Gastrocnemius medialis (tissue), 4 donors: Measurements from ENCODE around the gene B3GALT5. TPM values are rescaled to one million over a fixed set of nuclear protein-coding genes. Genes with fewer than 3 reads are reported as not detected.

Experiments
- ATAC-seq, 2 donors: fragments of 150-250 bp; one replicate each; pipeline ENCODE4 v1.9.1; 2016
- DNase-seq, 2 donors: peaks; one replicate each; pipeline ENCODE4 v3.0.0-alpha.2; 2019
- H3K27ac ChIP-seq, 4 donors: fragments of 200-600 bp; sonication (generic); 1 replicate in 1 of 4; 2 replicates in 3 of 4; pipeline ENCODE4 v1.5.1; 2016 to 2018; ENCODE audit warnings: mild to moderate bottlenecking in 2 of 4, moderate library complexity in 1 of 4
- H3K27me3 ChIP-seq, 3 donors: fragments of 200-600 bp; sonication (generic) in 2 of 3; 1 replicate in 1 of 3; 2 replicates in 2 of 3; pipeline versions ENCODE4 v1.5.1 to v1.6.0; 2016 to 2019; ENCODE audit warnings: mild to moderate bottlenecking in 1 of 3, moderate library complexity in 1 of 3
- H3K36me3 ChIP-seq, 2 donors: fragments of 200-600 bp; sonication (generic) in 1 of 2; one replicate each; pipeline ENCODE4 v1.5.1; 2017 to 2018
- H3K4me1 ChIP-seq, 2 donors: fragments of 200-600 bp; sonication (generic) in 1 of 2; one replicate each; pipeline ENCODE4 v1.5.1; 2016 to 2017; ENCODE audit warnings: mild to moderate bottlenecking in 2 of 2
- H3K4me3 ChIP-seq, 4 donors: fragments of 200-600 bp; sonication (generic) in 3 of 4; 1 replicate in 1 of 4; 2 replicates in 3 of 4; pipeline ENCODE4 v1.5.1; 2016 to 2019; ENCODE audit warnings: mild to moderate bottlenecking in 2 of 4
- H3K9me3 ChIP-seq, 3 donors: fragments of 200-600 bp; sonication (generic) in 2 of 3; 1 replicate in 1 of 3; 2 replicates in 2 of 3; pipeline ENCODE4 v1.5.1; 2016 to 2019
- POLR2A ChIP-seq, 2 donors: fragments of 450-650 bp; IDR thresholded peaks; one replicate each; pipeline ENCODE4 v1.6.1; 2017; ENCODE audit warnings: antibody characterized with exemption in 2 of 2, mild to moderate bottlenecking in 2 of 2, moderate library complexity in 2 of 2
- in situ Hi-C, 4 donors: fragments of 200-750 bp; cut with MboI; loops; one replicate each; pipeline versions ENCODE4 v1.15.0 to v1.8.0; 2017; ENCODE audit warnings: low sequenced_read_pairs in 4 of 4
- intact Hi-C: fragments of 100-400 bp; cut with DNase I; formaldehyde crosslinking; loops from one replicate; pipeline ENCODE4 v1.15.1; 2023; ENCODE audit warnings: low total_unique reads
- total RNA-seq, 4 donors: library from RNA; depleted of rRNA; stranded (reverse); fragments of >200 nt; gene quantifications; one replicate each; pipeline versions ENCODE4 v1.1.0 to v1.2.3, GENCODE V29; 2016
- TF ChIP-seq, protein P1 (sequence below), 5 experiments: fragments of 450-650 bp in 3 of 5; fragments of 200-600 bp in 2 of 5; sonication (generic) in 2 of 5; IDR thresholded peaks in 4 of 5; conservative IDR thresholded peaks in 1 of 5; 1 replicate in 4 of 5; 2 replicates in 1 of 5; pipeline ENCODE4 v1.5.1; 2016 to 2019; ENCODE audit warnings: antibody characterized with exemption in 5 of 5, mild to moderate bottlenecking in 3 of 5, moderate library complexity in 3 of 5

B3GALT5 gene
- total RNA-seq, 4 donors from 2014 or later = 0.02 to 1.3 TPM; not detected in 2

DNA sequence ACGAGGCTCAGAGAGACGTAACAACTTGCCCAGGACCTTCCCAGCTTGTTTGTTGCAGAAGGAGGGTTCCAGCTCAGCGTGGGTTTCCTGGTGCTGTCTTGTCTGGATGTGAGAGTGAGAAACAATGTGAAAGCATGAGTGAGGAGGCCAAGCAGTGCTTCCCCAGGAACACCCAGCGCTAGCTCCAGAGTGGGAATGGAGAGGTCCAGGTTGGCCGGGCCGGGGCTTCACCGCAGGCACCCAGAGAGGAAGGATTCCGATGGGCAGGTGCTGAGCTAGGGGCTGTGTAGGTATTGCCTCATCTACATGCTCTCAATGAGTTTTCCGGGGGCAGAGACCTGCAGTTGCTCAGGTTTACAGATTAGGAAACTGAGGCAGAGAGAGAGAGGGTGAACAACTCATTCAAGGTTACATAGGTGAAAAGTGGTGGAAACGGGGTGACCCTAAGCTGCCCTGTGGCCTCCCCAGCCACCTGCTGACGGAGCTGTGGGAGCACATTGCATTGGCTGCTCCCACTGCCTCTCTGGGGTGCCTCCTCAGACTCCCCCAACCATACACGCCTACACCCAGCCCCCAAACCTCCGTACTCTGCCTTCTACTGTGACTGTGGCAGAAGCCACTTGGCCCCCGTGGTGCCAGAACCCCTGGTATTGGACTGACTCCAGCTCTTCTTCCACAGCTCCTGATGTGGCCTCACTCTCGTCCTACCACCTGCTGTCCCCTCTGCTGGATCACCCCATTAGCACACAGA lies 51.2 kb downstream of the B3GALT5 start:
- H3K4me3 ChIP-seq = no peak overlapping the region
- intact Hi-C loops (no loop called here), in situ Hi-C loops (no loop called here)
- no peak overlapping the region for H3K27ac ChIP-seq
- DNase-seq (no peak), ATAC-seq (no peak)
- H3K27me3 ChIP-seq = no peaks in the 10 kb centered on the region
- H3K4me1 ChIP-seq = no peaks in the 10 kb centered on the region
- H3K36me3 ChIP-seq = no peaks in the 10 kb centered on the region
- TF ChIP-seq, protein P1, sequence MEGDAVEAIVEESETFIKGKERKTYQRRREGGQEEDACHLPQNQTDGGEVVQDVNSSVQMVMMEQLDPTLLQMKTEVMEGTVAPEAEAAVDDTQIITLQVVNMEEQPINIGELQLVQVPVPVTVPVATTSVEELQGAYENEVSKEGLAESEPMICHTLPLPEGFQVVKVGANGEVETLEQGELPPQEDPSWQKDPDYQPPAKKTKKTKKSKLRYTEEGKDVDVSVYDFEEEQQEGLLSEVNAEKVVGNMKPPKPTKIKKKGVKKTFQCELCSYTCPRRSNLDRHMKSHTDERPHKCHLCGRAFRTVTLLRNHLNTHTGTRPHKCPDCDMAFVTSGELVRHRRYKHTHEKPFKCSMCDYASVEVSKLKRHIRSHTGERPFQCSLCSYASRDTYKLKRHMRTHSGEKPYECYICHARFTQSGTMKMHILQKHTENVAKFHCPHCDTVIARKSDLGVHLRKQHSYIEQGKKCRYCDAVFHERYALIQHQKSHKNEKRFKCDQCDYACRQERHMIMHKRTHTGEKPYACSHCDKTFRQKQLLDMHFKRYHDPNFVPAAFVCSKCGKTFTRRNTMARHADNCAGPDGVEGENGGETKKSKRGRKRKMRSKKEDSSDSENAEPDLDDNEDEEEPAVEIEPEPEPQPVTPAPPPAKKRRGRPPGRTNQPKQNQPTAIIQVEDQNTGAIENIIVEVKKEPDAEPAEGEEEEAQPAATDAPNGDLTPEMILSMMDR (IDR thresholded peaks at IDR 0.05 in 4 of 5, conservative IDR thresholded peaks at IDR 0.05 in 1 of 5) = no peak
- TF ChIP-seq POLR2A (IDR thresholded peaks at IDR 0.05) = no peak
- H3K9me3 ChIP-seq = no peaks in the 10 kb centered on the region

DNA sequence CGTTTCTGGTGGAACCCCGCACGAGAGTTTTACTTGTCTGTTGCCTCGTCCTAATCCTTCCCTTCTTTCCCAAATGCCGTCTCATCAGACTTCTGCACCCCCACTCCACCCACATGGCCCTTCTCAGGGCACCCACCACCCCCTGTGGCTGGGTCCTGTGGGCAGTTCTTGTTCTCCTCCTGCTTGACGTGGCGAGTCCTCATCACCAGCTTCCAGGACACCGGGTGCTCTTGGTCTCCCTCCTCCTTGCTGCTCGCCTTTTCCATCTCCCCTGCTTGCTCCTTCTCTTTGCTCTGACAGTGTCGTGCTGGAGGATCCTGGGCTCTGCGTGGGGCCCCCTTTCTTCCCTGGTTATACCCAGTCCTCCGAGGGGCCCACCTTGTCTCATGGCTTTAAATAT lies 51.8 kb downstream of the B3GALT5 start:
- Histone ChIP-seq H3K36me3 (no peaks in the 10 kb centered on the region), H3K27me3 (no peaks in the 10 kb centered on the region), H3K4me1 (no peaks in the 10 kb centered on the region), H3K9me3 (no peaks in the 10 kb centered on the region), H3K27ac (no peak overlapping the region), H3K4me3 (no peak overlapping the region)
- intact Hi-C loops = no loop called here
- DNase-seq (no peak), ATAC-seq (no peak)
- no peak for TF ChIP-seq POLR2A (IDR thresholded peaks at IDR 0.05)
- in situ Hi-C loops = no loop called here

DNA sequence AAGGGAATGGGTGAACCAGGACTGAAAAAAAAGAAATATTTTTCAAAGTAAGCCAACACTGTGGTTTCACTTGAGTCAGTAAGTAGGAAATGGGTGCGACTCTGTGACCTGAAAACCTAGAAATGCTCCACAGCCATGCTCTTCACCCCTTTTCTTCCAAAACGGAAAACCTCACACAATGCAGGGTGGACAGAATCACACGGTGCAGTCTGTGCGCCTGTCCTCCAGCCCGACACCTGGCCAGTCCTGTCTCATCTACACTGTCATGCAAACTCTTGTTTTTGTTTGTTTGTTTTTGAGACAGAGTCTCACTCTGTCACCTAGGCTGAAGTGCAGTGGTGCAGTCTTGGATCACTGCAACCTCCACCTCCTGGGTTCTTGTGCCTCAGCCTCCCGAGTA lies 53.3 kb downstream of the B3GALT5 start:
- no peak for ATAC-seq
- Histone ChIP-seq H3K4me3 (no peak overlapping the region), H3K4me1 (no peaks in the 10 kb centered on the region), H3K36me3 (no peaks in the 10 kb centered on the region), H3K27ac (no peak overlapping the region), H3K27me3 (no peaks in the 10 kb centered on the region), H3K9me3 (no peaks in the 10 kb centered on the region)
- intact Hi-C loops (no loop called here), in situ Hi-C loops (no loop called here)
- no peak for TF ChIP-seq POLR2A (IDR thresholded peaks at IDR 0.05)
- TF ChIP-seq, protein P1 (IDR thresholded peaks at IDR 0.05 in 4 of 5, conservative IDR thresholded peaks at IDR 0.05 in 1 of 5) = no peak
- no peak for DNase-seq

DNA sequence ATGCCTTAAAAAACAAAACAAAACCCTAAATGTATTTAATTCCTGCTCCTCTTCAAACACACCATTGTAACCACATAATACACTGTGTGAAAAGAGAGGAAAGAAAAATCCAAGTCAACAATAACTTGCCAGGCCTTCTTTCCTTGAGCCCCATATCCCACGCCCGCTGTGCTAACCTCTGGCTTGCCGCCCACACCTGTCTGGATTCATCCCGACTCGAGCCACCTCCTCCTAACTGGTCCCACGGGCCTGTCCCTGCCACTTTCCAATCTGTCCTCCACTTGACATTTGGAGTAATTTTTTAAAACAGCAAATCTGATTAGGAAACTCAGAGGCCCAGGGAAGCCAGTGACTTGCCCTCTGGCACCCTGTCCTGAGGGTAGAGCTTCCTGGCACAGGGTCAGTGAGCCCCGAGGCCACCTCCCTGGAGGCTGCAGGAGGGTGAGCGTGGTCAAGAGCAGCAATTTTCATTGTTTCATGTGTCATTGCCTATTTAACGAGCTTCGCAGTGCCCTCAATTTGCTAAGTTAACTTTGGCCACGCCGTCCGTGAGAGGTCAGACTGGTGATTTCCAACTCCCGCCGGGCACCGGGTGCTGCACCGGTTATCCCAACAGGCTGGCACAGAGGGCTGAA lies 54.1 kb downstream of the B3GALT5 start:
- no peak for DNase-seq
- H3K27ac ChIP-seq = no peak overlapping the region
- H3K36me3 ChIP-seq = no peaks in the 10 kb centered on the region
- H3K4me3 ChIP-seq = no peak overlapping the region
- ATAC-seq = no peak
- no peaks in the 10 kb centered on the region for H3K9me3 ChIP-seq
- TF ChIP-seq POLR2A (IDR thresholded peaks at IDR 0.05) = no peak
- TF ChIP-seq, protein P1 (IDR thresholded peaks at IDR 0.05 in 4 of 5, conservative IDR thresholded peaks at IDR 0.05 in 1 of 5) = no peak
- H3K4me1 ChIP-seq = no peaks in the 10 kb centered on the region
- no peaks in the 10 kb centered on the region for H3K27me3 ChIP-seq
- intact Hi-C loops = no loop called here
- in situ Hi-C loops = no loop called here

DNA sequence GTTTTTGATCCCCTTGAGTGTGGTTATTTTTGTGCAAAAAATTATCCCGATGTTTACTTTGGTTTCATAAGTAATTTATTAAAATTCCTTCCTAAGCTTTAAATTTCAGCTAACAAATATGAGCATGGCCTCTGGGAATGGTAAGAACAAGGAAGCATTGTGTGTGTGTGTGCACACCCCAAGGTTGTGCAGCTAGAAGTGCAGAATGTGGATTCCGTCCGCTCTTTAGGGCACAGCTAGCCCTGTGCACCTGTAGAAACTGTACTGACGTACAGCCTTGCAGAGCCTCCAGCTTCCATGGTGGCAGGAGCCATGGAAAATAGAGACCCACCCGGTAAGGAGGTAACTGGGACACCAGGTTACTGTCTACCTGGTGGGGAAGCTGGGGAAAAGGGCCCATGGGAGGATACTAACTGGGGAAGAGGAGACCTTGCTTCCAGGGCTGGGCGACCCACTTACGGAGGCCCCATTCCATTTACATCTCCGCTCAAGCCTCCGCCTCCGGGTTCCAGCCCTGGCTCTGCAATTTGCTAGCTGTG lies 54.7 kb downstream of the B3GALT5 start:
- Histone ChIP-seq H3K4me1 (no peaks in the 10 kb centered on the region), H3K27me3 (no peaks in the 10 kb centered on the region), H3K9me3 (no peaks in the 10 kb centered on the region), H3K27ac (no peak overlapping the region), H3K36me3 (no peaks in the 10 kb centered on the region), H3K4me3 (no peak overlapping the region)
- ATAC-seq (no peak), DNase-seq (no peak)
- intact Hi-C loops = no loop called here
- in situ Hi-C loops = no loop called here
- no peak for TF ChIP-seq POLR2A (IDR thresholded peaks at IDR 0.05)
- TF ChIP-seq, protein P1 (IDR thresholded peaks at IDR 0.05 in 4 of 5, conservative IDR thresholded peaks at IDR 0.05 in 1 of 5) = no peak
